RPMI7951 (cell line): ENCODE measurements around the gene MCMBP. TPM values are rescaled to one million over a fixed set of nuclear protein-coding genes. Genes with fewer than 3 reads are reported as not detected.

Experiments
- DNase-seq: peaks from one replicate; pipeline ENCODE4 v3.0.0-alpha.2; 2012; ENCODE audit warnings: low read depth
- total RNA-seq: library from RNA; depleted of rRNA; stranded (reverse); fragments of >200 nt; shearing (Covaris generic); gene quantifications from 2 replicates; pipeline ENCODE4 v1.2.3, GENCODE V29; 2014; rRNA removed

The MCMBP gene
- total RNA-seq, 1 experiment from 2014 or later, result 62.8 TPM

DNA sequence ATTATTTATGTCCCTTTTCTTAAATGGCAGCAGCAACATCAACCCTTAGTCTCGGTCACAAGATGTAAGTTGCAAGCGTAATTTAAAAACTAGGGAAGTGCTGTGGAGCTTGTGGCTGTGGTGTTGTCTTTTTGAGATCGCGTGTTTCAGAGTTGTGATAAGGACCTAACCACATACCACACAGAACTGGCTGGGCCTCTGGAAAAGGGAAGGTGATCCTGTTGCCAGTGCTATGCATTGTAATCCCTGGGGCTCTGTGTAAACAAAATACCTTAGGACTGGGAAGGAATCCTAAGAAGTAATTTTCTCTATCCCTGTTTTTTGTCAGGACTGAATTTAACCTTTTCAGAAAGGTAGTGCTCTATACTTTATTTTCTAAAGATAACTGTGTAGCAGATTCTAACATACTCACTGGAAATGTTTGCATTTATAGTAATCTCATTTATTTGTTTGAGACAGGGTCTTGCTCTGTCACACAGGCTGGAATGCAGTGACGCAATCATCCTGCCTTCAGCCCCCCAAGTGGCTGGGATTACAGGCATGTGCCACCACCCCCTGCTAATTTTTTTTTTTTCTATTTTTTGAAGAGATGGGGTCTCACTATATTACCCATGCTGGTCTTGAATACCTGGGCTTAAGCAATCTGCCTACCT is 86.4 kb downstream of the MCMBP start:
- peak; percentile 61 for DNase-seq

- DNase-seq, result peak; percentile 2
These were observed 88.1 kb downstream of the MCMBP start for GRCh38 chr10:119784340-119785067.

GRCh38 chr10:119783665-119784027 is 89.0 kb downstream of the MCMBP start:
- DNase-seq, result no peak

DNA sequence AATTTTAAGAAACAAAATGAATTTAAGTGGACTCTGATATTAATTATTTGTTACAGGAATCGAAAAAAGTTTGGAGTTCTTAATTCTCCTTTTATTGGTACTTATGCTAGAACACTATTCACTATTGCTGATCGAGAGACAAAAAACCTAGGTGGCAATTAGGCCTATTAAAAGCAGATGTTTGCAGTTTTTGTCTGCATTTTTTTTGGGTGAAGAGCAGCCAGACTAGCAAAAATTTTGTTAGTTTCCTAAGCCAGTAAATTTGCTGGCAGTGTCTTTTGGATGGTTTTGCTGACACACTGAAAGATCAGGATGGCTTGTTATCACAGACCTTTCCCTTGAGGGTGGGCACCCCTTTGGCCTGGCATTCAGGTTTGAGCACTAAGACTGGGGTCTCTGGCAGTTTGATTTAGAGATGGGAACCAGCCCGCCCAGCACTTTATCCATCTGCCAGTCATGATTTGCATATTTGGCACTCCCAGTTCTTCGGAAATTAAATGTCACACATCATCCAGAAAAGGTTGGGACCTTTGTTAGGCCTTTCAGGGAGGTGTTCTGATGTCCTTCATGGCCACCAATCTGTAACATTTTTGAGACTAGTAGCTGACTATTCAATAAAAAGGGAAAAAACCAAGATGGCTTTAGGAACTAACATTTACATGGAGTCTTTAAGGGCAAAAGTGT is 89.5 kb downstream of the MCMBP start:
- DNase-seq, result no peak

GRCh38 chr10:119781498-119781897 is 91.1 kb downstream of the MCMBP start:
- DNase-seq, result no peak

DNA sequence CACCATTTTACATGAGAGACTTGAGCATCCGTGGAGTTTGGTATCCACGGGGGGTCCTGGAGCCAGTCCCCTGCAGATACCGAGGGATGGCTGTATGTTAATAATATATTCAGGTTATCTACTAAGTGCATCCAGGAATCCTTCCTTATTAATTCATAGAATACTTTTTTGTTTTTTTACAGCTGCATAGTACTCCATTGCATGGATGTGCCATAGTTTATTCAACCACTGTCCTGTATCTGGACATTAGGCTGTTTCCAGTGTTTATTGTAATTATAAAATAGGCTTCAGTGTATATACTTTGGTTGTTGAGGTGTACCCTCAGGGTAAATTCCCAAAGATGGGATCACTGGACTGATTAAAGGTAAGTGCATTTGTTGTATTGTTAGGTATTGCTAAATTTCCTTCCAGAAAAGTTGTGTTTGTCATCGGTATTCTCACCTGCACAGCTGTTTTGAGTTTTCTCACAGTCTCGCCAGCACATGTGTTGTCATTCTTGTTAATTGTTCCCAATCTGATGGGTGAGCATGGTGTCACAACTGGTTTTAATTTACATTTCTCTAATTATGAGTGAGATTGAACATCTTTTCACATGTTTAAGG is 91.7 kb downstream of the MCMBP start:
- DNase-seq, result no peak

Other genes starting within 250 kb of the MCMBP start
- gene BAG3, start 221.5 kb downstream of the MCMBP start, total RNA-seq, result 13.9 and 15.2 TPM in 2 replicates
- gene INPP5F, start 146.8 kb downstream of the MCMBP start, total RNA-seq, result 13.1 and 13.2 TPM in 2 replicates
- 13.3 and 16.1 TPM in 2 replicates for gene SEC23IP, start 19.9 kb upstream of the MCMBP start, total RNA-seq